IMR-90 (cell line): Measurements from ENCODE around the gene RAPGEF1. TPM values are rescaled to one million over a fixed set of nuclear protein-coding genes. Genes with fewer than 3 reads are reported as not detected.
"Not testable (repeated sequence)": the region's sequence is repeated elsewhere in the genome, so short reads cannot be mapped to it uniquely, and the experiment has no call there.

Experiments
- ATAC-seq: fragments of 200-7000 bp; cut with Tn5 transposase; 2 replicates; pipeline ENCODE4 v1.9.1; 2020; ENCODE audit warnings: low read depth, mild to moderate bottlenecking, moderate library complexity
- BruUV-seq: library from RNA; stranded (reverse); fragments of 400-500 nt; replicated peaks from 2 replicates; lab custom pipeline; 2021; lab: Mats Ljungman, UMichigan
- CTCF ChIA-PET: fragments of 300-600 bp; formaldehyde crosslinking; extraction: SDS; loops from one replicate; lab custom pipeline; 2021; ENCODE audit warnings: antibody characterized with exemption; lab: Yijun Ruan, JAX
- POLR2A ChIA-PET: fragments of 300-600 bp; sonication (Branson Sonifier 250); formaldehyde crosslinking; loops from one replicate; lab custom pipeline; 2022; ENCODE audit warnings: antibody characterized with exemption; ENCODE audit not compliant: unreplicated experiment; lab: Charles Lee
- DNase-seq: peaks from one replicate; pipeline ENCODE4 v3.0.0; 2013
- H2AFZ ChIP-seq: replicated peaks from 2 replicates; pipeline ENCODE3; 2013; ENCODE audit warnings: low read length, mild to moderate bottlenecking; ENCODE audit not compliant: poor library complexity
- H2AK5ac ChIP-seq: 2 replicates; pipeline ENCODE4 v1.6.1; 2013; ENCODE audit warnings: low read depth, low read length, inconsistent platforms
- H2AK9ac ChIP-seq: replicated peaks from 2 replicates; pipeline ENCODE3; 2013; ENCODE audit warnings: mild to moderate bottlenecking, low read depth, low read length, moderate library complexity; ENCODE audit not compliant: poor library complexity
- H2BK120ac ChIP-seq: 2 replicates; pipeline ENCODE4 v1.6.1; 2013; ENCODE audit warnings: low read depth, low read length, inconsistent platforms
- H2BK15ac ChIP-seq: 3 replicates; pipeline ENCODE4 v1.6.1; 2013; ENCODE audit warnings: low read depth, low read length, inconsistent platforms
- H2BK20ac ChIP-seq: 2 replicates; pipeline ENCODE4 v1.6.1; 2013; ENCODE audit warnings: low read depth, mild to moderate bottlenecking, inconsistent platforms, low read length, moderate library complexity
- H2BK5ac ChIP-seq: 2 replicates; pipeline ENCODE4 v1.6.1; 2013; ENCODE audit warnings: mild to moderate bottlenecking, low read depth, low read length, inconsistent platforms; ENCODE audit not compliant: poor library complexity, severe bottlenecking
- H3K14ac ChIP-seq: replicated peaks from 2 replicates; pipeline ENCODE4 v1.6.1; 2013; ENCODE audit warnings: low read depth, low read length, inconsistent platforms
- H3K18ac ChIP-seq: 2 replicates; pipeline ENCODE4 v1.6.1; 2013; ENCODE audit warnings: low read depth, low read length, control low read depth
- H3K23ac ChIP-seq: 2 replicates; pipeline ENCODE4 v1.6.1; 2013; ENCODE audit warnings: low read depth, low read length, inconsistent platforms
- H3K27ac ChIP-seq: 2 replicates; pipeline ENCODE4 v1.5.1; 2013; ENCODE audit warnings: mild to moderate bottlenecking, control low read depth, low read length; ENCODE audit not compliant: insufficient read depth
- H3K27me3 ChIP-seq: 2 replicates; pipeline ENCODE4 v1.6.1; 2013; ENCODE audit warnings: low read length; ENCODE audit not compliant: control insufficient read depth, insufficient read depth
- H3K36me3 ChIP-seq: 2 replicates; pipeline ENCODE4 v1.6.1; 2013; ENCODE audit warnings: low read length, mixed read lengths; ENCODE audit not compliant: control insufficient read depth, insufficient read depth
- H3K4ac ChIP-seq: 2 replicates; pipeline ENCODE4 v1.6.1; 2013; ENCODE audit warnings: low read depth, low read length, inconsistent platforms
- H3K4me1 ChIP-seq: 2 replicates; pipeline ENCODE4 v1.6.1; 2013; ENCODE audit warnings: low read length, mixed read lengths; ENCODE audit not compliant: control insufficient read depth, insufficient read depth
- H3K4me2 ChIP-seq: 2 replicates; pipeline ENCODE4 v1.6.1; 2013; ENCODE audit warnings: low read depth, mild to moderate bottlenecking, control low read depth, low read length, moderate library complexity
- H3K4me3 ChIP-seq: 2 replicates; pipeline ENCODE4 v1.5.1; 2013; ENCODE audit warnings: low read depth, mild to moderate bottlenecking, control low read depth, low read length, moderate library complexity; ENCODE audit not compliant: insufficient read depth
- H3K56ac ChIP-seq: 2 replicates; pipeline ENCODE4 v1.6.1; 2013; ENCODE audit warnings: low read length, inconsistent platforms; ENCODE audit not compliant: insufficient read depth; ENCODE audit errors: extremely low read depth
- H3K79me1 ChIP-seq, 2 experiments: 2 replicates each; pipeline ENCODE4 v1.6.1; 2013; ENCODE audit warnings: low read length in 2 of 2, inconsistent platforms in 1 of 2, low read depth in 1 of 2
- H3K9ac ChIP-seq: 2 replicates; pipeline ENCODE4 v1.6.1; 2013; ENCODE audit warnings: low read depth, low read length, control low read depth
- H3K9me1 ChIP-seq: 2 replicates; pipeline ENCODE4 v1.6.1; 2013; ENCODE audit warnings: low read length, inconsistent platforms; ENCODE audit not compliant: insufficient read depth
- H3K9me3 ChIP-seq: 2 replicates; pipeline ENCODE4 v1.6.1; 2013; ENCODE audit warnings: low read length; ENCODE audit not compliant: control insufficient read depth, insufficient read depth
- H4K20me1 ChIP-seq: 2 replicates; pipeline ENCODE4 v1.6.1; 2013; ENCODE audit warnings: low read length, inconsistent platforms; ENCODE audit not compliant: insufficient read depth
- H4K5ac ChIP-seq: 2 replicates; pipeline ENCODE4 v1.6.1; 2013; ENCODE audit warnings: mild to moderate bottlenecking, low read depth, low read length, control low read depth
- H4K8ac ChIP-seq, 2 experiments: 2 replicates each; pipeline ENCODE4 v1.6.1; 2013; ENCODE audit warnings: low read depth in 2 of 2, low read length in 2 of 2, control low read depth in 1 of 2, inconsistent platforms in 1 of 2
- H4K91ac ChIP-seq: 2 replicates; pipeline ENCODE4 v1.6.1; 2013; ENCODE audit warnings: low read depth, low read length, inconsistent platforms; ENCODE audit not compliant: insufficient read depth
- WGBS, 2 experiments: methylation state at CpG; one replicate each; pipeline versions ENCODE4 v1.1.5 to v1.1.7; 2013; ENCODE audit warnings: missing lambda C conversion rate in 2 of 2; ENCODE audit not compliant: insufficient read length in 1 of 2; ENCODE audit errors: extremely low coverage in 2 of 2; 5-methylcytosine and 5-hydroxymethylcytosine counted together
- dilution Hi-C: fragments of 300-500 bp; cut with HindIII; formaldehyde crosslinking; loops from one replicate; pipeline ENCODE4 v1.14.3; 2018; ENCODE audit warnings: low sequenced_read_pairs; ENCODE audit not compliant: unreplicated experiment
- in situ Hi-C: fragments of 300-500 bp; cut with MboI; formaldehyde crosslinking; loops from 3 replicates; pipeline ENCODE4 v1.14.3; 2019; ENCODE audit warnings: low sequenced_read_pairs, inconsistent platforms, mixed read lengths
- intact Hi-C: fragments of 100-400 bp; cut with micrococcal nuclease; formaldehyde crosslinking; loops from 2 replicates; pipeline ENCODE4 v1.10.0; 2022
- polyA plus RNA-seq, 3 experiments: library from polyadenylated mRNA; depleted of rRNA; stranded (reverse); fragments of >200 nt; gene quantifications; 2 replicates each; pipeline ENCODE4 v1.2.3, GENCODE V29; 2012; ENCODE audit warnings: low replicate concordance in 1 of 3
- total RNA-seq: library from RNA; depleted of rRNA; stranded (reverse); fragments of >200 nt; gene quantifications from 2 replicates; pipeline ENCODE4 v1.2.3, GENCODE V29; 2012

RAPGEF1 gene
- total and polyA plus RNA-seq, 2 of the 4 experiments (the other 2 are of a cell fraction), result 13.1 to 22.3 TPM

- BruUV-seq, result not testable (repeated sequence)
Observed at GRCh38 chr9:131549186-131549585, 190.7 kb downstream of the RAPGEF1 start.

More at GRCh38 chr9:131549186-131549585, 190.7 kb downstream of the RAPGEF1 start:
- H4K8ac ChIP-seq, H3K23ac ChIP-seq, H2BK5ac ChIP-seq, H4K20me1 ChIP-seq, H3K36me3 ChIP-seq, H4K5ac ChIP-seq, H3K4me1 ChIP-seq, H3K9ac ChIP-seq, H2BK15ac ChIP-seq, H3K27ac ChIP-seq, H2AFZ ChIP-seq, H3K56ac ChIP-seq, H2BK120ac ChIP-seq, H3K14ac ChIP-seq, intact Hi-C loops, dilution Hi-C loops, ATAC-seq, H2AK5ac ChIP-seq, CTCF ChIA-PET, H2BK20ac ChIP-seq, H3K4ac ChIP-seq, H3K79me1 ChIP-seq, H3K4me2 ChIP-seq, H3K9me1 ChIP-seq, H3K18ac ChIP-seq, DNase-seq, POLR2A ChIA-PET, H2AK9ac ChIP-seq, H4K91ac ChIP-seq, in situ Hi-C loops, H3K4me3 ChIP-seq: not testable (repeated sequence)
- peaks cover 61% of the 10 kb centered on the region for H3K27me3 ChIP-seq
- WGBS, 2 experiments, result 100% methylated on average over 2 of the region's 10 CpGs; no CpG with 5 or more reads in 1 of the 2 experiments
- peaks cover 22% of the 10 kb centered on the region for H3K9me3 ChIP-seq
